Naive thymus-derived CD8-positive, alpha-beta T cell (primary cell): ENCODE measurements around the gene DNAJC5. TPM values are rescaled to one million over a fixed set of nuclear protein-coding genes. Genes with fewer than 3 reads are reported as not detected.
A peak's percentile ranks its signal among the peaks of the same experiment; 100 is the strongest.

ENCODE experiments used
- ATAC-seq, 2 donors: fragments of 150-1000 bp; cut with Tn5 transposase in 1 of 2; sonication (Bioruptor Pico), chemical (Tn5 transposase) in 1 of 2; 1 replicate in 1 of 2; 2 replicates in 1 of 2; pipeline ENCODE4 v1.10.0; 2021; ENCODE audit warnings: mild to moderate bottlenecking in 2 of 2, moderate library complexity in 2 of 2
- POLR2A ChIA-PET: fragments of 350-600 bp; sonication (Branson Sonifier 250); formaldehyde crosslinking; loops from one replicate; lab custom pipeline; 2021; ENCODE audit warnings: antibody characterized with exemption; lab: Charles Lee
- DNase-seq, 10 donors: peaks; one replicate each; pipeline versions ENCODE4 v3.0.0 to v3.0.0-alpha.2; 2020 to 2022
- H3K27ac Mint-ChIP-seq, 10 donors: one replicate each; pipeline ENCODE4 v1.8.0; 2020 to 2022; ENCODE audit warnings: mild to moderate bottlenecking in 10 of 10, mixed read lengths in 10 of 10, moderate library complexity in 4 of 10, inconsistent platforms in 1 of 10
- H3K27me3 Mint-ChIP-seq, 5 donors: one replicate each; pipeline ENCODE4 v1.8.0; 2021 to 2022; ENCODE audit warnings: mixed read lengths in 5 of 5
- H3K36me3 Mint-ChIP-seq, 3 donors: one replicate each; pipeline ENCODE4 v1.8.0; 2020 to 2022; ENCODE audit warnings: mixed read lengths in 3 of 3, mild to moderate bottlenecking in 2 of 3, inconsistent platforms in 1 of 3
- H3K4me1 Mint-ChIP-seq, 4 donors: one replicate each; pipeline ENCODE4 v1.8.0; 2021 to 2022; ENCODE audit warnings: mixed read lengths in 4 of 4
- H3K4me3 Mint-ChIP-seq, 10 donors: one replicate each; pipeline ENCODE4 v1.8.0; 2020 to 2022; ENCODE audit warnings: mild to moderate bottlenecking in 10 of 10, mixed read lengths in 10 of 10, moderate library complexity in 6 of 10, inconsistent platforms in 1 of 10
- H3K9me3 Mint-ChIP-seq, 9 donors: one replicate each; pipeline ENCODE4 v1.8.0; 2020 to 2022; ENCODE audit warnings: mixed read lengths in 9 of 9, mild to moderate bottlenecking in 3 of 9, inconsistent platforms in 1 of 9, moderate library complexity in 1 of 9
- polyA plus RNA-seq, 3 donors: library from polyadenylated mRNA; unstranded; fragments of 300-500 nt; fragmentation: Illumina TruSeq; gene quantifications; one replicate each; pipeline ENCODE4 v1.2.3, GENCODE V29; 2021
- total RNA-seq, 8 experiments: library from RNA in 2 of 8; stranded (reverse) in 2 of 8; gene quantifications; one replicate each; pipeline ENCODE4 v1.2.3 and lab custom pipeline; 2021 to 2026

The DNAJC5 gene
- total and polyA plus RNA-seq, 5 experiments from 2014 or later, result 4.7 to 52.9 (median 7.1) TPM

DNA sequence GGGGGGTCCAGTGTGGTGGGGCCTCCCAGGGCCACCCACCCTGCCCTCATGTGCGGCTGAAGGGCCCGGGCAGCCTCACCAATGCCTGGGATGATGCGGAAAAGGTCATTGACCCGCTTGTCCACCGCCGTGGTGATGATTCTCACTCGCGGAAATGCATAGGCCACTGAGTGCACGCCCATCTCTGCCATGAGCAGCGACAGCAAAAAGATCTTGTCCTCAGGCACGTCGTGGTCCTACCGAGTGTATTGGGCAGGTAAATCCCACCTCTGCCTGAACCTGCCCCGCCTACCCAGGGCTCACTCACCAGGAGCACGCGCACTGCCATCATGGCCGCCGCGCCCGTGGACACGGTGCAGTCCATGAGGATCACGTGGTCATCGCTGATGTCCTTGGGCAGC is 45.1 kb downstream of the DNAJC5 start:
- Mint-ChIP-seq H3K4me3 (no peak overlapping the region), H3K36me3 (peaks cover 0 to 28% (median 0%) of the 10 kb centered on the region in 3 donors), H3K4me1 (peaks cover 9 to 30% (median 17%) of the 10 kb centered on the region in 4 donors), H3K9me3 (peaks cover 0 to 2% (median 0%) of the 10 kb centered on the region in 9 donors), H3K27ac (peak overlapping the region in 1 of 10 donors; percentile 40), H3K27me3 (no peaks in the 10 kb centered on the region)
- DNase-seq (peak in 1 of 10 donors; percentile 60), ATAC-seq (no peak)
- POLR2A ChIA-PET, result interaction anchor here (0.6 to 1.6 kb wide), 4 partner anchors 12 to 301 kb away, joined by 3 to 4 read pairs (median 3); partner anchors contain the start of genes PRPF6 and UCKL1

DNA sequence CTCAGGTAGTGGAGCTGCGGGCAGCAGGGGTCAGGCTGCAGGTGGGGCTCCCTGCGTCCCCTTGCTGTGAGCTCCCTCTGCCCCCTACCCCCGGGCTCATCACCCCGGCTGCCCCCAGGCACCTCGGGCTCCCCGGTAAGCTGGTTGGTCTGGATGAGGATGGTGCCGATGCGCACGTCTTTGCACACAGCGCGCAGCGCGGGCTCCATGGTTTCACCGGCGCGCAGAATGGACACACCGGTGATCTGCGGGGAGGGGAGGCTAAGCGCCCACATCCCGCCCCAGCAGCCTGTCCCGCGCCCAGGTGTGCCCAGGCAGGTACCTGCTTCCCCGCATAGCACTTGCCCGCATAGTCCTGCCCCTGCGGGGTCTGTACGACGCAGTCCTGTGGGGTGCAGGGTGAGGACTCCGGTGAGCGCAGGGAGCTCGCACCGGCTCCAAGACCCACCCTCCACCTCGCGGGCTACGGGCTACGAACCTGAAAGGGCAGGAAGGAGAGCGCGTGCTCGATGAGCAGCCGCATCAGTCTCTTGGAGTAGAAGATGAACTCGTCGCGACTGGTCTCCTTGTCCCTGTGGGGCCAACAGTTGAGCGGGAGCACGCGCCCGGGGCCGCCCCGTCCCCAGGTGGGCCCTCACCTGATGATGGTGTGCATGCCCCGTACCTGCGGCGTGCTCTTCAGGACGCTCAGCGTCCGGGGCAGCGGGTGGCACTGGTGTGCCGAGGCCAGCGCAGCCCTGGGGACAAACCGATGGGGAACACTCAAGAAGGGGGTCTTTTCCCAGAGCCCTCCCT is 45.7 kb downstream of the DNAJC5 start:
- H3K9me3 Mint-ChIP-seq, result peaks cover 0 to 2% (median 0%) of the 10 kb centered on the region in 9 donors

DNA sequence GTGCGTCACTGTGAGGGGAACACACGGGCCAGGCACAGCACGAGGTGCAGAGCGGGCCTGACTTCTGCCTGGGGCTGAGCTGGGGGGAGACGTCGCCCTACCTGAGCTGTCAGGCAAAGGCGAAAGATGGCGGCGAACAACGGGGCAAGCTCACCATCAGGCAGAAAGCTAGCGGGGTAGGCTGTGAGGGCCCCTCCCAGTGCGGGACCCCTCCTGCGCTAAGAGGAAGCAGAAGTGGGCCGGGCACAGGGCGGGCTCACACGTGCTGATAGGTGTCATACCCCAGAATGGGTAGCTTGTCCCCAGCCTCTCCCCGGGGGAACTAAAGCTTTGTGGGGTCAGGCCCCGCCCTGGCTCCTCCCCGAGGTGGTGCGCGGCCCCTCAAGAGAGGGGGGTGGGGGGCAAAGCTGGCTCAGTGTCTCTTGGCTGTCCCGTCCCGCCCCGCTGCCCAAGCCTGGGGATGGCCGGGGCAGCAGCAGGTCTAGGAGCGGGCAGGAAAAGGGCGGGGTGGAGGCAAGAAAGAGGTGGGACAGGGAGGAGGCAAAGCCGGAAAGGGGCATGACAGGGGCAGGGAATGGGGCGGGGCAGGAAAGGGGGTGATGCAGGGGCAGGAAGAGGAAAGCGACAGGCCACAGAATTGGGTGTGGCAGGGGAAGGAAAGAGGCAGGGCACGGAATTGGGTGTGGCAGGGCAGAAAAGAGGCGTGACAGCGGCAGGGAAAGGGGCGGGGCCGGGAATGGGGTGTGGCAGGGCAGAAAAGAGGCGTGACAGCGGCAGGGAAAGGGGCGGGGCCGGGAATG is 46.6 kb downstream of the DNAJC5 start:
- POLR2A ChIA-PET, result interaction anchor here (1.0 to 2.2 kb wide), 2 partner anchors 10 to 17 kb away, joined by 3 to 7 read pairs; no protein-coding TSS in a partner anchor
- peaks cover 0 to 2% (median 0%) of the 10 kb centered on the region in 9 donors for H3K9me3 Mint-ChIP-seq
- peaks cover 0 to 24% (median 0%) of the 10 kb centered on the region in 3 donors for H3K36me3 Mint-ChIP-seq
- H3K27ac Mint-ChIP-seq, result peak overlapping the region in 9 of 10 donors; percentile 37 to 92 (median 85)
- ATAC-seq (peak; percentile 69 to 85), DNase-seq (peak; percentile 43 to 92 (median 72))
- peak overlapping the region in 8 of 10 donors; percentile 28 to 77 (median 51) for H3K4me3 Mint-ChIP-seq
- H3K27me3 Mint-ChIP-seq, result no peaks in the 10 kb centered on the region
- H3K4me1 Mint-ChIP-seq, result peaks cover 9 to 36% (median 19%) of the 10 kb centered on the region in 4 donors

More for the DNA sequence above, 45.7 kb downstream of the DNAJC5 start:
- peaks cover 0 to 29% (median 0%) of the 10 kb centered on the region in 3 donors for H3K36me3 Mint-ChIP-seq
- peaks cover 9 to 36% (median 18%) of the 10 kb centered on the region in 4 donors for H3K4me1 Mint-ChIP-seq
- H3K27me3 Mint-ChIP-seq, result no peaks in the 10 kb centered on the region
- peak overlapping the region in 5 of 10 donors; percentile 15 to 92 (median 72) for H3K27ac Mint-ChIP-seq
- peak in 1 of 2 donors; percentile 4 for ATAC-seq
- peak in 1 of 10 donors; percentile 59 for DNase-seq
- POLR2A ChIA-PET, result interaction anchor here (0.6 to 2.2 kb wide), 3 partner anchors 11 to 301 kb away, joined by 3 to 7 read pairs (median 3); partner anchors contain the start of gene UCKL1
- H3K4me3 Mint-ChIP-seq, result peak overlapping the region in 5 of 10 donors; percentile 15 to 77 (median 54)

DNA sequence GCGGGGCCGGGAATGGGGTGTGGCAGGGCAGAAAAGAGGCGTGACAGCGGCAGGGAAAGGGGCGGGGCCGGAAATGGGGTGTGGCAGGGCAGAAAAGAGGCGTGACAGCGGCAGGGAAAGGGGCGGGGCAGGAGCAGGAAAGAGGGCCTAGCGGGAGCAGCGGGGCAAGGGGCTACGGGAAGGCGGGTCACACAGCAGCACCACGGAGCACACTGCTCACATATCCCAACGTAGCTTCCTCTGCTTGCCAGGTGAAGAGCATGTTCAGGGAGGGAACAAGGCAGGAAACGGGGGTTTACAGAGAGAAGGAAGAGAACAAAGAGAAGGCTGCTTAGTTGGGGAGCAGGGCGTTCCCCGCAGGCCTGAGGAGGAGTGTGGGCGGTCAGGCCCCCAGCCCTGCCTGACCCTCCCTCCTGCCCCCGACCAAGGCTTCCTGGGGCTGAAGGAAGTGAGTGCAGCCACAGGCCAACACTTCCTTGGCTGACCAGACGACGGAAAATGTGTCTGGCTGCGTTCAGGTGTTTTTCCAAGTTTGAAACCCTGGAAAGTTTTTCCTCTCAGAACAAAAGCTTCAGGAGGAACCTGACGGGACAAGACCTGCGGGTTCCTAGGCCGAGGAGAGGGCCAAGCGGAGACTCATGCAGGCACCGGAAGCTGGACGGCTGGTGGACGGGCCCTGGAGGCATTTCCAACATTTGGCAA is 47.5 kb downstream of the DNAJC5 start:
- Mint-ChIP-seq H3K36me3 (peaks cover 0 to 20% (median 0%) of the 10 kb centered on the region in 3 donors), H3K4me1 (peaks cover 12 to 42% (median 26%) of the 10 kb centered on the region in 4 donors), H3K27me3 (no peaks in the 10 kb centered on the region), H3K27ac (peak overlapping the region in 6 of 10 donors; percentile 53 to 89 (median 83)), H3K9me3 (peaks cover 0 to 2% (median 0%) of the 10 kb centered on the region in 9 donors), H3K4me3 (peak overlapping the region in 6 of 10 donors; percentile 41 to 82 (median 53))
- ATAC-seq (no peak), DNase-seq (peak in 4 of 10 donors; percentile 18 to 63 (median 33))
- POLR2A ChIA-PET, result interaction anchor here (0.5 to 2.2 kb wide), 7 partner anchors 9 to 215 kb away, joined by 3 to 7 read pairs (median 3); partner anchors contain the start of genes PRPF6 and UCKL1

- no peak overlapping the region for H3K4me3 Mint-ChIP-seq
- DNase-seq (peak in 1 of 10 donors; percentile 61), ATAC-seq (no peak)
- peaks cover 0 to 2% (median 0%) of the 10 kb centered on the region in 9 donors for H3K9me3 Mint-ChIP-seq
- H3K36me3 Mint-ChIP-seq, result peaks cover 0 to 17% (median 0%) of the 10 kb centered on the region in 3 donors
- H3K27me3 Mint-ChIP-seq, result no peaks in the 10 kb centered on the region
- POLR2A ChIA-PET, result interaction anchor here (0.5 to 2.2 kb wide), 7 partner anchors 8 to 215 kb away, joined by 3 to 7 read pairs (median 3); partner anchors contain the start of genes PRPF6 and UCKL1
- peak overlapping the region in 5 of 10 donors; percentile 20 to 72 (median 53) for H3K27ac Mint-ChIP-seq
- H3K4me1 Mint-ChIP-seq, result peaks cover 18 to 50% (median 34%) of the 10 kb centered on the region in 4 donors
Measured at GRCh38 chr20:63942969-63943807, 48.3 kb downstream of the DNAJC5 start.

- Mint-ChIP-seq H3K27ac (no peak overlapping the region), H3K9me3 (peaks cover 0 to 2% (median 0%) of the 10 kb centered on the region in 9 donors), H3K4me1 (peaks cover 22 to 56% (median 40%) of the 10 kb centered on the region in 4 donors), H3K4me3 (no peak overlapping the region), H3K36me3 (peaks cover 0 to 17% (median 0%) of the 10 kb centered on the region in 3 donors), H3K27me3 (no peaks in the 10 kb centered on the region)
- DNase-seq (peak in 1 of 10 donors; percentile 45), ATAC-seq (no peak)
- POLR2A ChIA-PET, result interaction anchor here (0.7 to 1.4 kb wide), 3 partner anchors 37 to 50 kb away, joined by 3 to 5 read pairs (median 3); partner anchors contain the start of gene PRPF6
Measured at GRCh38 chr20:63943808-63944077, 48.8 kb downstream of the DNAJC5 start.

GRCh38 chr20:63944078-63944941 is 49.4 kb downstream of the DNAJC5 start:
- POLR2A ChIA-PET, result interaction anchor here (0.7 kb wide), 1 partner anchor 50 kb away, joined by 3 read pairs; no protein-coding TSS in a partner anchor
- peak overlapping the region in 1 of 10 donors; percentile 14 for H3K4me3 Mint-ChIP-seq
- H3K9me3 Mint-ChIP-seq, result peaks cover 0 to 2% (median 0%) of the 10 kb centered on the region in 9 donors
- no peaks in the 10 kb centered on the region for H3K27me3 Mint-ChIP-seq
- peaks cover 27 to 61% (median 45%) of the 10 kb centered on the region in 4 donors for H3K4me1 Mint-ChIP-seq
- peaks cover 0 to 17% (median 0%) of the 10 kb centered on the region in 3 donors for H3K36me3 Mint-ChIP-seq
- DNase-seq (peak in 1 of 10 donors; percentile 60), ATAC-seq (no peak)
- H3K27ac Mint-ChIP-seq, result peak overlapping the region in 1 of 10 donors; percentile 66

DNA sequence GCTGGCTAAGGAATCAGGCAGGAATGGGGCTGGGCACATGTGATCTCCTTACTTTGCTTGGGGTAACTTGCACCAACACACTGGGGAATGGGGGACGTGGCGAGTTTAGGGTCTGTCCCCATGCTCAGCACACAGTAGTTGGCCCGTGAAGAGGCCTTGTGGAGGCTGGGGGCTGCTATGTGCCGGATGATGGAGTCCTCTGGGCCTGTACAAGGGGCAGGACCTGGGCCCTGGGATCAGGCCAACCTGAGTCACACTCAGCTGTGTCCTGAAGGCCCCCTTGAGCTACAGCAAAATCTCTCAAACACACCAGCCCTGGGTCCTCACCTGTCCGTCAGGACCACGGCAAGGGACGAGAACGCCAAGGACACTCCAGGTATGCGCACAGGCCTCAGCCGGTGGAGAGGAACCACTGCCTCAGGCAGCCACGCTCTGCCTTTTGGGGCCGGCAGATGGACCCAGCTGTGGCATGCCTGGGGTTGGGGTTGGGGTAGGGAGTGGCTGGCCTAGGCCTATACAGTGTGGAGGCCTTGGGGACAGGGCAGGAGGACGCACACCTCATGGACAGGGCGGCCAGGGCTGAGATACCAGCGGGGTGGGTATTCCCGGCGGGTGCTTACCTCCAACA is 50.2 kb downstream of the DNAJC5 start:
- ATAC-seq (no peak), DNase-seq (peak in 1 of 10 donors; percentile 41)
- H3K4me3 Mint-ChIP-seq, result peak overlapping the region in 2 of 10 donors; percentile 6 to 7
- peaks cover 0 to 2% (median 0%) of the 10 kb centered on the region in 9 donors for H3K9me3 Mint-ChIP-seq
- H3K27ac Mint-ChIP-seq, result peak overlapping the region in 6 of 10 donors; percentile 15 to 67 (median 54)
- POLR2A ChIA-PET, result no interaction called here
- H3K27me3 Mint-ChIP-seq, result no peaks in the 10 kb centered on the region
- H3K4me1 Mint-ChIP-seq, result peaks cover 32 to 68% (median 50%) of the 10 kb centered on the region in 4 donors
- H3K36me3 Mint-ChIP-seq, result peaks cover 0 to 14% (median 0%) of the 10 kb centered on the region in 3 donors
